Mononuclear cell (primary cell): Measurements from ENCODE around the gene POC1B. TPM values are rescaled to one million over a fixed set of nuclear protein-coding genes. Genes with fewer than 3 reads are reported as not detected.

Experiments
- total RNA-seq: library from RNA; depleted of rRNA; stranded (reverse); fragments of >200 nt; gene quantifications from one replicate; pipeline ENCODE4 v1.2.3, GENCODE V29; 2012

POC1B gene
- total RNA-seq, 1 donor = 49.1 TPM

Other genes starting within 250 kb of the POC1B start
- 375 TPM for gene DUSP6, start 173.5 kb downstream of the POC1B start, total RNA-seq
- gene GALNT4, start 1.3 kb downstream of the POC1B start, total RNA-seq = 12.5 TPM
- gene ATP2B1, start 182.8 kb upstream of the POC1B start, total RNA-seq = 408 TPM